HG03378 (cell line): ENCODE measurements around the gene S100A7.
"Not testable (repeated sequence)": the region's sequence is repeated elsewhere in the genome, so short reads cannot be mapped to it uniquely, and the experiment has no call there.

Source experiments
- ATAC-seq: cut with Tn5 transposase; IDR thresholded peaks from one replicate; pipeline ENCODE4 v1.9.1; 2021; ENCODE audit warnings: mild to moderate bottlenecking, moderate library complexity; ENCODE audit not compliant: unreplicated experiment

The S100A7 gene

GRCh38 chr1:153478047-153478691 is 17.7 kb upstream of the S100A7 start:
- no peak for ATAC-seq

GRCh38 chr1:153476491-153477093 is 16.1 kb upstream of the S100A7 start:
- ATAC-seq = no peak

- ATAC-seq = no peak
These were observed 14.8 kb upstream of the S100A7 start for GRCh38 chr1:153475282-153475681.

- ATAC-seq = no peak
These were observed 13.9 kb upstream of the S100A7 start for GRCh38 chr1:153474347-153474746.

- no peak for ATAC-seq
These were observed 10.3 kb upstream of the S100A7 start for GRCh38 chr1:153470707-153471106.

- no peak for ATAC-seq
These were observed 6.5 kb upstream of the S100A7 start for GRCh38 chr1:153466908-153467307.

GRCh38 chr1:153465811-153466636 is 5.6 kb upstream of the S100A7 start:
- no peak for ATAC-seq

- ATAC-seq = not testable (repeated sequence)
These were observed 2.3 kb upstream of the S100A7 start for GRCh38 chr1:153462741-153463140.

- no peak for ATAC-seq
These were observed 796 bp downstream of the S100A7 start for GRCh38 chr1:153459655-153460054.

GRCh38 chr1:153456396-153456795 is 4.1 kb downstream of the S100A7 start:
- ATAC-seq = no peak

GRCh38 chr1:153448851-153449250 is 11.6 kb downstream of the S100A7 start:
- not testable (repeated sequence) for ATAC-seq

- ATAC-seq = no peak
These were observed 12.8 kb downstream of the S100A7 start for GRCh38 chr1:153447498-153448170.

GRCh38 chr1:153444078-153444477 is 16.4 kb downstream of the S100A7 start:
- ATAC-seq = no peak

- ATAC-seq = no peak
These were observed 17.0 kb downstream of the S100A7 start for GRCh38 chr1:153443486-153443885.

- no peak for ATAC-seq
These were observed 19.2 kb downstream of the S100A7 start for GRCh38 chr1:153441238-153441755.

- ATAC-seq = no peak
These were observed 21.2 kb downstream of the S100A7 start for GRCh38 chr1:153439273-153439672.

- ATAC-seq = no peak
These were observed 21.9 kb downstream of the S100A7 start for GRCh38 chr1:153438599-153438998.

- no peak for ATAC-seq
These were observed 23.2 kb downstream of the S100A7 start for GRCh38 chr1:153437236-153437635.

GRCh38 chr1:153434746-153435455 is 25.6 kb downstream of the S100A7 start:
- no peak for ATAC-seq

GRCh38 chr1:153432874-153433681 is 27.4 kb downstream of the S100A7 start:
- no peak for ATAC-seq
